ENCODE results near the gene PRKAG2.

PRKAG2 gene

DNA sequence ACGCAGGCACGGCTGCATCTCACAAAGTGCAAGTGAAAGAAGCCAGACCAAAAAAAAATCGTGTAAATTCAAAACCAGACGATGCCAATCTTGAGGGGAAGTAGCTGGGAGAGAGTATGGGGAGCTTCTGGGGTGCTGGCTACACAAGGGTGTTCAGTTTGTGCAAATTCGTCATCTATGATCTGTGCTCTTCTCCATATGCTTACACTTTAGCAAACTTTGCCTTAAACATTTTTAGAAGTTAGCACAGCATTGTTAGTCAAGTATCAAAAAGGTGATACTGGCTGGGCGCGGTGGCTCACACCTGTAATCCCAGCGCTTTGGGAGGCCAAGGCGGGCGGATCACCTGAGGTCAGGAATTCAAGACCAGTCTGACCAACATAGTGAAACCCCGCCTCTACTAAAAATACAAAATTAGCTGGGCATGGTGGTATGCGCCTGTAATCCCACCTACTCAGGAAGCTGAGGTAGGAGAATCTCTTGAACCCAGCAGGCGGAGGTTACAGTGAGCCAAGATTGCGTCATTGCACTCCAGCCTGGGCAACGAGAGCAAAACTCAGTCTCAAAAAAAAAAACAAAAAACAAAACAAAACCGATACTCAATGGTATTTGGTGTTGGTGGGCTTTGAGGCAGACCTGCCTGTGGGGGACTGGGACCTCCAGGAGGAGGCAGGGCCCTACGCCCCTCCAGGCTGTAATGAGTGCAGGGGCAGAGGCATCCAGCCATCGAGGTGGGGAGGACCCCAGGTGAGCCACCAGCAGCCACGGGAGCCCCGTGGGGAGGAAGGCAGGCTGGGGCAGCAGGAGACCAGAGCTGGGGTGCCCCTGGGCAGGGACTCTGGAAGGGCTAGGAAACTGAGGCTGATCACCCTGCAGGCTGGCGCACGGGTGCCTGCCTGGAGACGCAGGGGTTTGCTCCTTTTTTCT, 150.0 kb downstream of the PRKAG2 start:
- WGBS (ENCODE audit: extremely low coverage, insufficient coverage, insufficient read length), result no CpG with 5 or more reads among the region's 23 CpGs
- Histone ChIP-seq H4K8ac (ENCODE audit: low read depth, low read length) (peak overlapping the region; percentile 85), H3K4me1 (ENCODE audit: control insufficient read depth in 1 of 2, insufficient read depth in 2 of 2, low read length in 2 of 2) (peaks cover 10 to 21% of the 10 kb centered on the region in 2 experiments)

DNA sequence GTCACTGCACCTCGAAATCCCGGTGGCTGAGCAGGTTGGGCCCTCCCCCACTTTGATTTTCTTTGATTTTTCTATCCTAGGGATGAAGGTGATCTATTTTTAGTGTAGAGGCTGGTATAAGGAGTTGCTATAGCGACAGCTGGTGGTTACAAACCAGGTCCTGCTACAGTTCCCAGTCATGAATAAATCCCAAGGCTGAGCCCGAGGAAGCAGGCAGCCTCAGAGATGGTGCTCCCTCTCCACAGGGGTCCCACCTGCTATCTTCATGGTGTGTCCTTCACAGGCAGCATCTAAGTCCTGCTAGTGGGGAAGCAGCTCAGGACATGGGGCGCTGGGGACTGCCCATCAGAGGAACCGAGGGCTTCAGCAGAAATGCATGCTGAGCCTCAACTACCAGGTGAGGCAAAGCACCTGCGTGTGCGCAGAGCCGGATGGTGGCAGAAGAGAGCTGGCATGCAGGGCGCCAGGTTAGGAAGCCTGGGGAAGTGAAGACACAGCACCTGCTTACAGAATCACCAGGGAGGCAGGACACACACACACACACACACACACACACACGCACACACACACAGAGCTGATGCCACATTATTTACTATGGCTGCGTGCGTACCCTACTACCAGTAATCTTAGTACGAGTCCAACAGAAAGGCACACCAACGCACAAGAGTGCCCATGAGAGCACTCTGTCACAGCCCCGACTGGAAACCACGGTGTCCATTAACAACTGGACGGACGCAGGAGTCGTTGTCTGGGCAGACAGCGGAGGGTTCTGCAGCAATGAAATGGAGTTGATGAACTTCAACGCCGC, 150.9 kb downstream of the PRKAG2 start:
- H4K91ac ChIP-seq (ENCODE audit: low read depth, low read length), result peak overlapping the region; percentile 16
- no peak overlapping the region for H3K23ac ChIP-seq (ENCODE audit: low read length)
- no peak overlapping the region for H3K4me2 ChIP-seq (ENCODE audit: low read length)
- no peak overlapping the region for H3K14ac ChIP-seq (ENCODE audit: low read length)
- H2BK12ac ChIP-seq (ENCODE audit: low read length), result no peak overlapping the region
- H3K9ac ChIP-seq (ENCODE audit: low read length), result no peak overlapping the region
- no peak overlapping the region for H2BK5ac ChIP-seq (ENCODE audit: low read depth, low read length, poor library complexity)
- H3K79me1 ChIP-seq (ENCODE audit: low read length), result peaks cover 15% of the 10 kb centered on the region
- no peaks in the 10 kb centered on the region for H3K36me3 ChIP-seq (ENCODE audit: control insufficient read depth in 1 of 2, insufficient read depth in 2 of 2, low read length in 2 of 2)
- no peak overlapping the region for H2AFZ ChIP-seq (ENCODE audit: insufficient read depth, low read length, poor library complexity)
- H3K18ac ChIP-seq (ENCODE audit: low read length), result no peak overlapping the region
- peak; percentile 24 to 57 for DNase-seq
- H3K4me1 ChIP-seq (ENCODE audit: control insufficient read depth in 1 of 2, insufficient read depth in 2 of 2, low read length in 2 of 2), result peaks cover 10 to 24% of the 10 kb centered on the region in 2 experiments
- no peaks in the 10 kb centered on the region for H3K27me3 ChIP-seq (ENCODE audit: insufficient read depth, low read length)
- no peak overlapping the region for H4K12ac ChIP-seq (ENCODE audit: low read depth, low read length)
- H3K9me3 ChIP-seq (ENCODE audit: insufficient read depth, low read depth, low read length), result no peaks in the 10 kb centered on the region
- H3K4me3 ChIP-seq (ENCODE audit: low read depth, low read length), result no peak overlapping the region
- no peak overlapping the region for H3K27ac ChIP-seq (ENCODE audit: low read depth, low read length)
- no CpG with 5 or more reads among the region's 23 CpGs for WGBS (ENCODE audit: extremely low coverage, insufficient coverage, insufficient read length)
- H4K8ac ChIP-seq (ENCODE audit: low read depth, low read length), result no peak overlapping the region
- H2BK120ac ChIP-seq (ENCODE audit: insufficient read depth, low read length, poor library complexity), result no peak overlapping the region
- H2AK5ac ChIP-seq (ENCODE audit: low read length), result no peak overlapping the region
- H3K4ac ChIP-seq (ENCODE audit: low read depth, low read length), result no peak overlapping the region
- peaks cover 5% of the 10 kb centered on the region for H3K79me2 ChIP-seq (ENCODE audit: control insufficient read depth, insufficient read depth, low read length, poor library complexity)

More for the DNA sequence above, 150.0 kb downstream of the PRKAG2 start:
- Histone ChIP-seq H4K12ac (ENCODE audit: low read depth, low read length) (peak overlapping the region; percentile 73), H3K4me2 (ENCODE audit: low read length) (peak overlapping the region; percentile 2), H3K79me2 (ENCODE audit: control insufficient read depth, insufficient read depth, low read length, poor library complexity) (peaks cover 3% of the 10 kb centered on the region), H3K27me3 (ENCODE audit: insufficient read depth, low read length) (no peaks in the 10 kb centered on the region), H3K79me1 (ENCODE audit: low read length) (peaks cover 15% of the 10 kb centered on the region), H3K9me3 (ENCODE audit: insufficient read depth, low read depth, low read length) (no peaks in the 10 kb centered on the region), H3K23ac (ENCODE audit: low read length) (no peak overlapping the region), H3K4ac (ENCODE audit: low read depth, low read length) (peak overlapping the region; percentile 44), H2BK12ac (ENCODE audit: low read length) (peak overlapping the region; percentile 96), H2BK5ac (ENCODE audit: low read depth, low read length, poor library complexity) (peak overlapping the region; percentile 74), H3K18ac (ENCODE audit: low read length) (peak overlapping the region; percentile 78), H2AFZ (ENCODE audit: insufficient read depth, low read length, poor library complexity) (peak overlapping the region; percentile 46), H3K4me3 (ENCODE audit: low read depth, low read length) (no peak overlapping the region), H3K14ac (ENCODE audit: low read length) (peak overlapping the region; percentile 95), H4K91ac (ENCODE audit: low read depth, low read length) (peak overlapping the region; percentile 88), H2BK120ac (ENCODE audit: insufficient read depth, low read length, poor library complexity) (peak overlapping the region; percentile 87), H2AK5ac (ENCODE audit: low read length) (peak overlapping the region; percentile 95), H3K36me3 (ENCODE audit: control insufficient read depth in 1 of 2, insufficient read depth in 2 of 2, low read length in 2 of 2) (no peaks in the 10 kb centered on the region), H3K27ac (ENCODE audit: low read depth, low read length) (peak overlapping the region; percentile 63), H3K9ac (ENCODE audit: low read length) (no peak overlapping the region)
- peak; percentile 82 to 84 for DNase-seq

DNA sequence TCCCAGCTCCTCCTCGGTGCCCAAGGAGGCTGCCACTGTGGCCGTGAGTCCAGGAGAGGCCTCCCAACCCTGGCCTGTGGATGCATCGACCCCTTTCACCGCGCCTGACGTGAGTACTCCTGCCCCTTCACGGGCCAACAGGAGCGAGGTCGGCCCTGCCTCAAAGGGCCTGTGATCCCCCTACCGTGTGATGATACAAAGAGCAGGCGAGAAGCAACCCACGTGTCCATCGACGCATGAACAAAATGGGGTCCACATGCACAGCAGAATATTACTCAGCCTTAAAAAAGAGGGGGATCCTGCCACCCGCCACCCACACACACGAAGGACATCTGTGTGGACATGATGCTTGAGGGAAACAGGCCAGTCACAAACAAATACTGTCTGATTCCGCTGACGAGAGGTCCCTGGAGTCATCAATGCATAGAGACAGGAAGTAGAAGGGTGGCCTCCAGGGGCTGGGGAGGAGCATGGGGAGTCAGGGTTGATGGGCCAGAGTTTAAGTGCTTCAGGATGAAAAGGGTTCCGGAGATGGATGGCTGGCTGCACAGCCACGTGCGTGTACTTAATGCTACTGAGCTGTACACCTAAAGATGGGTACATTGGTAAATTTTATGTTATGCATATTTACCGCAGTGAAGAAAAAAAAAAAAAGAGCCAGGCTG, 151.9 kb downstream of the PRKAG2 start:
- Histone ChIP-seq H3K27me3 (ENCODE audit: insufficient read depth, low read length) (no peaks in the 10 kb centered on the region), H2BK5ac (ENCODE audit: low read depth, low read length, poor library complexity) (no peak overlapping the region), H2BK120ac (ENCODE audit: insufficient read depth, low read length, poor library complexity) (no peak overlapping the region), H4K12ac (ENCODE audit: low read depth, low read length) (no peak overlapping the region), H3K4me1 (ENCODE audit: control insufficient read depth in 1 of 2, insufficient read depth in 2 of 2, low read length in 2 of 2) (peaks cover 12 to 24% of the 10 kb centered on the region in 2 experiments), H3K36me3 (ENCODE audit: control insufficient read depth in 1 of 2, insufficient read depth in 2 of 2, low read length in 2 of 2) (no peaks in the 10 kb centered on the region), H4K91ac (ENCODE audit: low read depth, low read length) (no peak overlapping the region), H3K79me1 (ENCODE audit: low read length) (peaks cover 15% of the 10 kb centered on the region), H3K14ac (ENCODE audit: low read length) (no peak overlapping the region), H4K8ac (ENCODE audit: low read depth, low read length) (no peak overlapping the region), H3K9me3 (ENCODE audit: insufficient read depth, low read depth, low read length) (no peaks in the 10 kb centered on the region), H3K27ac (ENCODE audit: low read depth, low read length) (no peak overlapping the region), H3K18ac (ENCODE audit: low read length) (no peak overlapping the region), H3K4me2 (ENCODE audit: low read length) (no peak overlapping the region), H3K4ac (ENCODE audit: low read depth, low read length) (no peak overlapping the region), H3K4me3 (ENCODE audit: low read depth, low read length) (no peak overlapping the region), H2AFZ (ENCODE audit: insufficient read depth, low read length, poor library complexity) (no peak overlapping the region), H3K79me2 (ENCODE audit: control insufficient read depth, insufficient read depth, low read length, poor library complexity) (peaks cover 5% of the 10 kb centered on the region), H2BK12ac (ENCODE audit: low read length) (no peak overlapping the region), H2AK5ac (ENCODE audit: low read length) (no peak overlapping the region), H3K23ac (ENCODE audit: low read length) (no peak overlapping the region), H3K9ac (ENCODE audit: low read length) (no peak overlapping the region)
- no peak for DNase-seq
- WGBS (ENCODE audit: extremely low coverage, insufficient coverage, insufficient read length), result no CpG with 5 or more reads among the region's 22 CpGs

DNA sequence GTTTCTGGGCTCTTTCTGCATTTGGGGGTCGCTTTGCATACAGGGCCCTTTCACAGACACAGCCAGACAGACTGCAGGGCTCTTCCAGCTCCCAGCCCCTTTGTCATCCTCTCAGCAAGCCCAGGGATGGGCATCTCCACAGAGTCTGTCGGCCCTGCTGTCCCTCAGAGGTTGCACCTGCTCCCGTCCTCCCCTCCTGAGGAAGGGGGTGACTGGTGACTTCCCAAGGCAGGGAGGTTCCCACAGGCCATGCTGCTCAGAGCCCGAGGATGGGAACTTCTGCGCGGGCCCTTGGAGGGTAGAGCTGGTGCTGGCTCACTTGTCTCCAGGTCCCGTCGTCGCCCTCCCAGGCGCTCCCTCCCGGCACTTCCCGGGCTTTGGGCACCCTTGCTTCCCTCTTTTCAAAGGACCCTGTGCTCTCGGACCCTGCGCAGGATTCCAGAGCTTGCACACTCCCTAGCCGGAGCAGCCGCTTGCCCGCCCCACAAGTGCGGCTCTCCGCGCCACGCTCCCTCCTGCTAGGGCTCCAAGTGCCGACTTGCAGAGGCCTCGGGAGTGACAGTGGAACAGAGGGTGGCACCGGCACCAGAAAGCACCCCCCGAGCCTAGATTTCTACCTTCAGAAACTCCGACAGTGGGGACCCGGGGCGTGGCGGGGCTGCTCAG, 152.5 kb downstream of the PRKAG2 start:
- Histone ChIP-seq H4K8ac (ENCODE audit: low read depth, low read length) (no peak overlapping the region), H3K27ac (ENCODE audit: low read depth, low read length) (no peak overlapping the region), H2BK5ac (ENCODE audit: low read depth, low read length, poor library complexity) (no peak overlapping the region), H4K12ac (ENCODE audit: low read depth, low read length) (no peak overlapping the region), H3K79me2 (ENCODE audit: control insufficient read depth, insufficient read depth, low read length, poor library complexity) (peaks cover 5% of the 10 kb centered on the region), H3K14ac (ENCODE audit: low read length) (no peak overlapping the region), H3K18ac (ENCODE audit: low read length) (no peak overlapping the region), H3K4me2 (ENCODE audit: low read length) (no peak overlapping the region), H3K27me3 (ENCODE audit: insufficient read depth, low read length) (no peaks in the 10 kb centered on the region), H3K4me1 (ENCODE audit: control insufficient read depth in 1 of 2, insufficient read depth in 2 of 2, low read length in 2 of 2) (peaks cover 15 to 27% of the 10 kb centered on the region in 2 experiments), H3K23ac (ENCODE audit: low read length) (no peak overlapping the region), H3K79me1 (ENCODE audit: low read length) (peaks cover 15% of the 10 kb centered on the region), H3K36me3 (ENCODE audit: control insufficient read depth in 1 of 2, insufficient read depth in 2 of 2, low read length in 2 of 2) (no peaks in the 10 kb centered on the region), H2BK120ac (ENCODE audit: insufficient read depth, low read length, poor library complexity) (no peak overlapping the region), H2AFZ (ENCODE audit: insufficient read depth, low read length, poor library complexity) (no peak overlapping the region), H3K9me3 (ENCODE audit: insufficient read depth, low read depth, low read length) (no peaks in the 10 kb centered on the region), H2AK5ac (ENCODE audit: low read length) (no peak overlapping the region), H2BK12ac (ENCODE audit: low read length) (no peak overlapping the region), H3K4ac (ENCODE audit: low read depth, low read length) (no peak overlapping the region), H4K91ac (ENCODE audit: low read depth, low read length) (no peak overlapping the region), H3K4me3 (ENCODE audit: low read depth, low read length) (no peak overlapping the region), H3K9ac (ENCODE audit: low read length) (no peak overlapping the region)
- no CpG with 5 or more reads among the region's 29 CpGs for WGBS (ENCODE audit: extremely low coverage, insufficient coverage, insufficient read length)
- no peak for DNase-seq

All from trophoblast cell (in vitro differentiated cells and primary cell).